ENCODE results near the gene TRAPPC11.
"Not testable (repeated sequence)": the region's sequence is repeated elsewhere in the genome, so short reads cannot be mapped to it uniquely, and the experiment has no call there.

TRAPPC11 gene

DNA sequence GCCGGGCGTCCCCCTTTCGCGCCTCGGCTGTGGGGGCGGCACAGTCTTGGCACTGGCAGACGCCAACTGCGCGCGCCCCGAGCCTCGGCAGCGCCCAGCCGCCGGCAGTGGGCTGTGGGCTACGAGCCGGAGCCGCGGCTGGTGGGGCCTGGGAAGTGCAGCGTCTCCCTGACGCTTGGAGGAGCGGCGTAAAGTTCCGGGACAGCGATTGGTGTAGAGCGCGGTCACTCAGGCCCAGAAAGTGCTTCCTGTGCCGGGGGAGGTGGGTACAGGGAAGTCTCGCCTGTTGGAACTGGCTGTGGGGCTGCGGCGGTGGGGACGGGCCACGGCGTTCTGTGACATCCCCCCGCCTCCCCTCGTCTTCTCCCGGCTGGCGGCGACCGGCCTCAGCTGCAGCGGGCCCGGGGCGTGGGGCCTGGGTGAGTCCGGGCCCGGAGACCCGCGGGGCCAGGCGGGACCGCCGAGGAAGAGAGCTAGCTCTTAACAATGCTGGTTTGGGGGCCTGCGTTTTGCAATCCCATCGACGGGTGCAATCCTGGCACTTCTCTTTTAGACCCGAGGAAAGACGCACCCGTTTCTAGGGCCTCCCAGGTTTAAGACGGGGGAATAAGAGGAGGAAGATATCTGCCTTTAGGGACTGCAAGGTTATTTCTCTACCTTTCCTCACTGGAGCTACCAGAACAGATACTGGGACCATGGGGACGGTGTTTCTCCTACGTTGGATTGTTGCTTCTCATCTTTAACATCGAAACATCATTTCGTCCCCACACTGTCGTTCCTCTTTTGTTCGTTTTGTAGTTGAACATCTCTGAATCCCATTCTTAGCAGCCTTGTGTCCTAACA, at the start of gene TRAPPC11, which contains the start of gene RWDD4:
TRAPPC11 (plus strand) TSS at position 265 of the 843 bp plus-strand sequence. CDS start 4,575 bp downstream, outside the sequence.
RWDD4 (minus strand) TSS at position 157 of the 843 bp plus-strand sequence. CDS start 233 bp downstream, outside the sequence.
- peak; percentile 91 for DNase-seq

DNA sequence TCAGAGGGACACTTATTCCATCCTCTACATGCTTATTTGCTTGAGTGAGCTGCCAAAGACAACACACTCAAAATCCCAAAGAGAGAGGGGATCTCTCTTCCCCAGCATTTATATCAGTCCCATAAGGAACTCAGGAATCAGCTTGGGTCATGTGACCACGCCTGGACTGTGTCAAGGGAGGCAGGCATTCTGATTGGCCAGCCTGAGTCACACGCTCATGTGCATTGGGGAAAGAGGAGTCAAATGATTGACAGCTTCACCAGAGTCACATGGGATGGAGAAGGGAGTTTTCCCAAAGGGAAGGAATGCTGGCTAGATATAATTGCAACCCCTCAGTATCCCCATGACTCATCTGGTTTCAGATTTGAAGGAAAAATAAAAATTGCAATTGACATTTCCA, 49.1 kb upstream of the TRAPPC11 start:
- no peak for DNase-seq

DNA sequence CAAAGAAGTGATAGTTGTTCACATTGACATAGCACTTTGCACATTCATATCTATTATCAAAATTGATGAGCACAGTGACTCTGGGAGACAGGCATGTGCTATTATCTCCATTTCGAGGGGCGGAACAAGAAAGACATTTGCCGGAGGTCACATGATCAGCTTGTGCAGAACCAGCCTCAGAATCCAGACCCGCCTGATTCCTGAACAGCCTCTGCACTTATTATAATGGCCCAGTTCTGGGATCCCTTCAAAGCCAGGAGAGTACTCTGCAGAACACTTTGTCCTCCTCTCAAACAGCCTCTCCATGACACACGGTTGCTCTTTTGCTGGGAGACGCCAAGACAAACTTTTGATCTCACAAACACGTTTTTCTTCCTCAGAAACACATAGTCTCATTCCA, 48.5 kb upstream of the TRAPPC11 start:
- no peak for DNase-seq

DNA sequence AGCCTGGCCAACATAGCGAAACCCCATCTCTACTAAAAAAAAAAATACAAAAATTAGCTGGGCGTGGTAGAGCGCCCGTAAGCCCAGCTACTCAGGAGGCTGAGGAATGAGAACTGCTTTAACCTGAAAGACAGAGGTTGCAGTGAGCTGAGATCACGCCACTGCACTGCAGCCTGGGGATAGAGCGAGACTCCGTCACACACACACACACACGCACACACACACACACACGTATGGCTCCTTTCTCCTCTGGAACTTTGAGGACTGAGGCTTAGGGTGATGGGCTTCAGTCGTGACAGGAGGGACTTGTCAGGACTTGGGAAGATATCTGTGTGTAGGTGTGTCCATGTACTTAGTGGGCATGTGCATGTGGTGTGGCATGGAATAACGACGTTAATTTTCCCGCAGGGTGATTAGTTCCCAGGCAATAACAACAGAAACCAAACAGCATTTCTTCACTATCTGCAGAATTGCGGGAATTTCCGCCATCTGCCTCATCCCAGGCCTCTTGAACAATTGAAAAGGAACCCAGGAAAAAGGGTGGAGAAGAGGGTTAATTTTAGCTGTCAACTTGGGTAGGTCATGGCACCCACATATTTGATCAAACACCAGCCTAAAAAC, 47.8 kb upstream of the TRAPPC11 start:
- no peak for DNase-seq

DNA sequence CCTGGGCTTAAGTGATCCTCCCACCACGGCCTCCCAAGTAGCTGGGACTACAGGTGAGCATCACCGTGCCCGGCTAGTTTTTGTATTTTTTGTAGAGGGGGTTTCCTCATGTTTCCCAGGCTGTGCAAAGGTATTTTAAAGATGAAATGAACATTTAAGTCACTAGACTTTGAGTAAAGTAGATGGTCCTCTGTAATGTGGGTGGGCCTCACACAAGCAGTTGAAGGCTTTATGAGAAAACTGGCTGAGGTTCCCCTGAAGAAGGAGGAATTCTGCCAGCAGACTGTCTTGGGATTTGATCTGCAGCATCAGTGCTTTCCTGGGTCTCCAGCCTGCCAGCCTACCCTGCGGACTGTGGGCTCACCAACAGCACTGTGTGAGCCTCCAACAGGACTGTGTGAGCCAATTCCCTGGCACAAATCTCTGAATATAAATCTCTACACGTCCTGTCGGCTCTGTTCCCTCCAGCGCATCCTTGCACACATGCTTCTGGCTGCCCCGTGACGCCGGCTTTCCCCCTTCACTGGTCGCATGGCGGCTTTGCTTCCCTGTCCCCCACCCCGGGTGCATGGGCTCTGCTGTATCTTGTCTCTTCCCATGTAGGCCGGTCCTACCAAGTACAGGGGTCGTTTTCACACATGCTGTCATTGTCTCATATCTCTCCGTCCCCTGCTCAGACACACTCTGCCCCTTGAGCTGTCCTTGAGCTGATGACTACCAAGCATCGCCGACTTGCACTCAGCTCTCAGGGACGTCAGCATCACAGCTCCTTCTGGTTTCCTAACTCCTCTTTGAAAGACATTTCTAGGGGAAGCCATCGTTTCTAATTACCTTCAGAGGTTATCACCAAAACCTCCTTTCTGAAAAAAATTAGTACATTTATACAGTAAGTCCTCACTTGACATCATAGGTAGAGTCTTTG, 46.5 kb upstream of the TRAPPC11 start:
- DNase-seq: no peak

DNA sequence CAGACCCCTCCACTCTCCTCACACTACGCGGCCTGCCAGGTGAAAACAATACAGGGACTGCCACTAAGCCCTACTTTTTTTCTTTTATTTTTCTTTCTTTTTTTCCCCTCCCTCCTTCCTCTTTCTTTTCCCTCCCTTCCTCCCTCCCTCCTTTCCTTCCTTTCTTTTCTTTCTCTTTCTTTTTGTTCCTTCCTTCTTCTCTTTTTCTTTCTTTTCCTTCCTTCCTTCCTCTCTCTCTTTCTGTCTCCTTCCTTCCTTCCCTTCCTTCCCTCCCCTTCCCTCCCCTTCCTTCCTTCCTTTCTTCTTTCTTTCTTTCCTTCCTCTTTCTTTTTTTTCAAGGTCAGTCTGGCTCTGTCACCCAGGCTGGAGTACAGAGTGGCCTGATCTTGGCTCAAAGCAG, 42.0 kb upstream of the TRAPPC11 start:
- DNase-seq: no peak

DNA sequence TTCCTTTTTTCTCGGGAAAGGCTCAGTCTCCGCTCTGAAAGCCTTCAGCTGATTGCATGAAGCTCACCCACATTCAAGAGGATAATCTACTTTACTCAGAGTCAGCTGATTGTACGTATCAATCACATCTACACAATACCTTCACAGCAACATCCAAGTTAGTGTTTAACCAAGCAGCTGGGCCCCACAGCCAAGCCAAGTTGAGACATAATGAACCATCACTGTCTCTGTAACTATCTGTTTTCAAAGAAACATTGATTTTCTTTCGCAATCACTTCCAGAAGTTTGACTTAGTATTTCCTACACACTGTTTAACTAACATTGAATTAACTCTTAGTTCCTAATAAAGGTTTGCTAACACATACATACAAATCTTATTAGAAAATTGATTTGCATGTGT, 40.4 kb upstream of the TRAPPC11 start:
- DNase-seq: no peak

DNA sequence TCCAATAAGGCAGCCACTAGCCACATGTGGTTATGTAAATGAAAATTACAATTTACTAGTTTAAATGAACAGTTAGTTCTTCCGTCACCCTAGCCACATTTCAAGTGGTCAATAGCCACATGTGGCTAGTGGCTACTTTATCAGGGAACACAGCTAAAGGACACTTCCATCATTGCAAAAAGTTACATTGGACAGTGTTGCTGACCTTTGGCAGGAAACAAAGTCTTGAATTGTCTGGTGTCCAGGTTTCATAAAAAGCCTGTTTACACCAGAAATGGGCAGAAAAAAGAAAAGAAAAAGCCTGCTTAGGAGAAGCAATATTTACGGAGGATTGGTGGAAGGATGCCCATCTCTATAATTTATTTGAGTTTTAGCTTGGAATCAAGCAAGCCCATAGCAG, 38.7 kb upstream of the TRAPPC11 start:
- no peak for DNase-seq

DNA sequence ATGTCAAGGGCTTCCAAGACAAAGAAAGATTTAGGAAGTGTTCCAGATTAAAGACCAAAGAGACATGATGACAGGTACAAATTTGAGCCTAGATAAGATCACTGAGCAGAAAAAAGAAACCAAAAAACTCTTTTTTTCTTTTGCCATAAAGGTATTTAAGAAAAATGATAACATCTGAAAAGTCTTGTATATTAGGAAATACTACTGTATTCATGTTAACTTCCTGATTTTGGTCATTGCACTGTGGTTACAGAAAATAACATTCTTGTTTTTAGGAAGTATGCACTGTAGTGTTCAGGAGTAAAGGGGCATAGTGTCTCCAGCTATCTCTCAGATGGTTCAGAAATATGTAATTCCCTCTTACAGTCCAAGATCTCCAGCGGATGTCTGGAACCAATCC, 37.2 kb upstream of the TRAPPC11 start:
- DNase-seq: no peak

DNA sequence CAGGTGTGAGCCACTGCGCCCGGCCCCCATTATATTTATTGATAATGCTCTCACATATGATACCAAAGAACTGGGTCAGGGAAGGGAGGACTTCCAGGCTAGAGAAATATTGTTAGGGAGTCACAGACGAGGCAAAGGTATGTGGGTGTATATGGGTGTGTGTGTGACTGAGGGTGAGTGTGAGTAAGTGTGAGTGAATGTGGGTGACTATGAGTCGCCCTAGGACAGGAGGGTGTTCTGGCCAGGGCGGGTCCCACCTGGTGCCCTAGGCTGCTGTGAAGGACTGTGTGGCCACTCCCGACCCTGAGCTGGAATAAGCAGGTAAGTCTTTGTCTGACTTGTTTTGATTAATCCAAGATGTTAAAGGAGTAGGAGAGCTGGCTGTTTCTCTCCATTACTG, 34.5 kb upstream of the TRAPPC11 start:
- DNase-seq: no peak

DNA sequence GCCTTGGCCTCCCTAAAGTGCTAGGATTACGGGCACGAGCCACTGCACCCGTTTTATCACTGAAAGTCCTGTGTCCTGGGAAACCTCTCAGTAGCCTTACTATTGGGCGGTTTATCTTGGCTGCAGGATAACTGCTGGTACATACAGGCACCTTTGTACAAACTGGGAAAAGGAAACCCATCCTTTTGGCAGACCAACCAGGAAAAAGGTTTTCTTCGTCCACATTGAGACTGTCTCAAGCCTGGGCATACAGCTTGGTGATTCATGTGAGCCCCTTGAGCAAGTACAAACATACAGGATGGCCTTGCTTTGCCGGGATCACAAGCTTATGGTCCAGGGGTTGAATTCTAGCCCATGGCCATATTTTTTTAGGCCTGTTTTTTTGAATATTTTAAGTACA, 32.9 kb upstream of the TRAPPC11 start:
- no peak for DNase-seq

DNA sequence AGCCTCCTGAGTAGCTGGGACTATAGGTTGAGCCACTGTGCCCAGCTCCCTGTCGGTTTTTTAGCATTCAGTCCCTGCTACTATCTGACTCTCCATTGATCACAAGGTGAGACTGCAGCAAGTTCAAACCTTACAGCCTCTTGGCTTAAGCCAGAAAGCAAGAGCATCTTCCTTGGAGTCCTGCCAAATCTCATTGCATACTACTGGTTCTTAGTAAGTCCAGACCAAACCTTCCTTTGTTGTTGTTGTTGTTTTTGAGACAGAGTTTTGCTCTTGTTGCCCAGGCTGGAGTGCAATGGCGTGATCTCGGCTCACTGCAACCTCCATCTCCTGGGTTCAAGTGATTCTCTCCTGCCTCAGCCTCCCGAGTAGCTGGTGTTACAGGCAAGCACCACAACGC, 31.8 kb upstream of the TRAPPC11 start:
- not testable (repeated sequence) for DNase-seq

DNA sequence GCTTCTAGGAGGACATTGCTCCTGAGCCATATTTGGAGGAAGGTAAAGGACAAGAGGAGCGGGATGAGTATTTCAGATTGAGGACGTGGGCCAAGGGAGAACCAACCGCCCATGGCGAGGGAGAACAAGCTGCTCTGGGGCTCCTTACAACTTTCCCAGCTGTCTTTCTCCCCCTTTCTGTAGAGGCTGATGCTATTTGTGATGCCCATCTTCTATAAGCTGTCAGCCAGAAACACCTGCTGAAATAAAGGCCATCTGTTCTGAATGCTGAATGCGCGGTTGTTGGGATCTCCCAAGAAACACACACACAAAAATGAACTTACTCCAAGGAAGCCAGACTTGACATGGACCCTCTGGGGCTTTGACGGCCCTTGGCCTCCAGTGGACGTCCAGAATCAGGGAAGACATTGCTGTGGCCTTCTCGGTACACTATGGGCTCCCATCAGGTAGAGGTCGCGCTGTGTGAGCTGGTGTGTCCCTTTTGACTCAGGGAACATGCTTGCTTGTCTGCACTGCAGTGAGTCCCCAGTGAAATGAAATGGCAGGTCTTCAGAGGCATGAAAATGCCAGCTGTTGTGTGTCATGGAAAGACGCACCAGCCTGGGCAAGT, 31.0 kb upstream of the TRAPPC11 start:
- DNase-seq: peak; percentile 58

DNA sequence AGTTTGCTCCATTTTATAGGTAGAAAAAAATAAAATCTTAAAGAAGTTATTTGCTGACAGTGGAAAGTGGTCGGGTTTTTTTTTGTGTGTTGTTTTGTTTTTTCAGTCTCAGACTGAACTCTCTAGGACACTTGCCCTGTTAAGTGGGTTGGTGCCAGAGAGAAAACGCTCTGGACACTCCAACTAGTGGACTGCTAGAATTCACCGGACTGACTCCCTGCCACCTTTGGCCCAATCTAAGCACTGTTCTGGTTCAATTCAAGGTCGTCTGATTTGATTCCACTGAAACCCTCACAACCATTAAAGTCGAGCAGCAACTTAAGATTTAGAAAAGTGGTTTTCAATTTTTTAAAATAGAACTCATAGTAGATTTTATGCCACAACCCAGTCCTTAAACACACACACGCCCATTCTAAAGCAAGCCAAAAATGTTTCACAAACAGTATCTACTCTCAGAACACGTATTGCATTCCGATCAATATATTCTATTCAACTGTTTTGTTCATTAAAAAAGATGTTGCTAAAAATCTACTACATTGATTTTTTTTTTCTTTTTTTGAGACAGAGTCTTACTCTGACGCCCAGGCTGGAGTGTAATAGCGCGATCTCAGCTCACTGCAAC, 27.4 kb upstream of the TRAPPC11 start:
- DNase-seq: no peak

DNA sequence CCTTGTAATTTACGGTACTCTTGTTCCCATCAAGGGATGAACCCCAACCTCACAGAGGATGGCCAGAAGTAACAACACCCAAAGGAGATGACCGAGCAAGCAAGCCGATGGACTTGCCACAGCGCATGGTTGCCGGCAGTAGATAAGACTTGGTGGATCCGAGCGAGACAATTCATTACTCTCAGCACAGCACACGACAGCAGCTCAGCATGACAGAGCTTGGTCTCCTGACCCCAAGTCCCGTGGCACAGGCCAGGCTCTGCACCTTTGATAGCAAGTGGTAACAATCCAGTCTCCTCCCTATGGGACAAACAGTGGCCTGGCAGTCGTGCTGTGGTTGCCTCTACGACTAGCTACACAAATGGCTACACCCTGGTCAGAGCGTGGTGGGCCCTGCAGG, 26.4 kb upstream of the TRAPPC11 start:
- no peak for DNase-seq

DNA sequence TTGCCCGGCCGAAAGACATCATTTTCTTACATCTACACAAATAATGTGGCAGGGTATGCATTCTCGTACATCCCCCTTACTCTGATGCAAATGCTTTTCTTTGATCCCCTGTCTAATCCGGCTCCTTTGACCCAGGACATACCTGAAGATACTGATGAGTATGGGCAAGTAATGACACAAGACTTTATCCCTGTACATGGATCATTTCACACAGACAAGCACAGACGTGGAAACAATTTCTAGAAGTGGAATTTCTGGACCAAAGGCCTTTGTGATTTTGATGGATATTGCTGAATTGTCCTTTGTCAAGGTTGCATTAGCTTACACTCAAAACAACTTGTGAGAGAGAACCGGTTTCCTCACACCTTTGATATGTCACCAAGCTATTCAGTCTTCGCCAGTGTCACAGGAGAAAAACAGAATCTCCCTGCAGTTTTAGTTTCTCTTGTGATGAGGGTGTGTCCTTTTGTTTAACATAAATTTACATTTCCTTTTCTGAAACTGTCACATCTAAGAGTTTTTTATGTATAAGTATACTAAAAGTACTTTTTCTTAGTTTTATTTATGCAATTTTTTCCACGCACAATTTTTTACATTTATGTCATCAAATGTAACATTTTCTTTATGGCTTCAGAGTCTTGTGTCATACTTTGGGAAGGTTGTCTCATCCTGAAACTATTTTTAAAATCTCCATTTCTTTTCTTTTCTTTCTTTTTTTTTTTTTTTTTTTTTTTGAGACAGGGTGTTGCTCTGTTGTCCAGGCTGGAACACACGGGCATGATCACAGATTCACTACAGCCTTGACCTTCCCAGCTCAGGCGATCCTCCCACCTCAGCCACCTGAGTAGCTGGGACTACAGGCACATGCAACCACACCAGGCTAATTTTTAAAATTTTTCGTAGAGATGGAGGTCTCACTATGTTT, 25.4 kb upstream of the TRAPPC11 start:
- no peak for DNase-seq

DNA sequence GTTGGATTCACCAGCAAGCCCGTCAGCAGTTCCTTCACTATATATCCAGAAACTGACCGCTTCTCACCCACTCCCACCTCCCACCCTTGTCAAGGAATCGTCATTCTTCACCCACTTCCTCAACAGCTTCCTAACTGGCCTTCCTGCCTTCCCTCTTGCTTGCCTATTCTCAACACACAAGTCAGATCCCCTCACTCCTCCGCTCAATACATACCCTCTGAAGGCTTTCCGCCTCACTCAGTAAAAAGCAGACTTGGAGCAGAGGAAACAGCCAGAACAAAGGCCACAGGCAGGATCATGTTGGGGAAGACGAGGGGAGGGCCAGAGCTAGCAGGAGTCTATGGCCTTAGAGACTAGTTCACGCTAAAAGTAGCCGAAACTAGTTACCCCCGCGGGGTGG, 23.8 kb upstream of the TRAPPC11 start:
- DNase-seq: peak; percentile 84

DNA sequence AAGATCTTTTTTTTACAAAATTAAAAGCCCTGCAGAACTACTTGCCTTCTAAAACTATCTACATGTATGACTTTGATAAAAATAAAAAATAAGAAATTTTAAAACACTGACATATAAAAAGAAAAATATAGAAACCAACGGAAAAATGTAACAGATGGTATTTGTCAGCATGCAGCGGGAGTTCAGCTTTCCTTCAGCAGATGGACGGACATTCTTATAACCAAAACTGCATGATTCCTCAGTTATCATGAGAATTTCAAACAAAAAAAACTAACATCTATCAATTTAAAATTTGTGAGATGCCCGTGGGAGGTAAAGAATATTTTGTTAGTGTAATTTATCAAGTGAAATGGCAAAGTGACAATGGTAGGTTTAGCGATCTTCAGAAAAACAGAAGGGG, 23.4 kb upstream of the TRAPPC11 start:
- peak; percentile 84 for DNase-seq

DNA sequence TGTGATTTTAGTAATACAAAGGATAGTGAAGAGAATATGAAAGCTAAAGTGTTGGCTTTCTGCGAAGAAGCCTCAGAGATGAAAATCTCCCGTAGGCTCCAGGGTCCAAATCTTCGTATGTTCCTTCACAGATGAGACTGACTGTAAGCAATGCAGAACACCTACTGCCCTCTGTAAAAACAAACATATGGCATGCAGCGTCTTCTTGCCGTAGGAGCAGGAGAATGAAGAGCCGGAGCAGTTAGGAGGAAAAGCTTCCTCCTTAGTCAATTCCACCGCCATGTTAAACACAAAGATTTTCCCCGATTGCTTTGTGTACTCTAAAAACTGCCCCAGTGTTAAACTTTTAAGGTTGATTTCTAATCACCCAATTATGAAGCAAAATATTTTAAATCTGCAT, 22.6 kb upstream of the TRAPPC11 start:
- peak; percentile 64 for DNase-seq

DNA sequence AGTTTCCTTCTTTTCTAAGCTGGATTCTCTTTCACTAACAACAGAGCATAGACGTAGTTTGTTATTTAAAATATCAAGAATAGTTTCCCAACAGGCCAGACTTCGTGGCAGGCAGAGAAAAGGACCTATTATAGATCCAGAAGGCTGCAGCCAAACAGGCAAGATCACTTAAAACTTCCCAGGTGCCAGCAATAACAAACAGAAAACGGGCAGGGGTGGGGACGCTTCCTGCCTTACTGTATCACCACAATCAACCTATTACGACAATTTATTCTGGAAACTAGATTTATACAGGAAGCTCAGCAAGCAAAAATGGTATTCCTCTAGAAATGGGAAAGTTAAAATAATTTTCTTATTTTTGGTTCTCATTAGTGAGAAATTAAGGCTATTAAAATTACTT, 22.2 kb upstream of the TRAPPC11 start:
- DNase-seq: peak; percentile 23

DNA sequence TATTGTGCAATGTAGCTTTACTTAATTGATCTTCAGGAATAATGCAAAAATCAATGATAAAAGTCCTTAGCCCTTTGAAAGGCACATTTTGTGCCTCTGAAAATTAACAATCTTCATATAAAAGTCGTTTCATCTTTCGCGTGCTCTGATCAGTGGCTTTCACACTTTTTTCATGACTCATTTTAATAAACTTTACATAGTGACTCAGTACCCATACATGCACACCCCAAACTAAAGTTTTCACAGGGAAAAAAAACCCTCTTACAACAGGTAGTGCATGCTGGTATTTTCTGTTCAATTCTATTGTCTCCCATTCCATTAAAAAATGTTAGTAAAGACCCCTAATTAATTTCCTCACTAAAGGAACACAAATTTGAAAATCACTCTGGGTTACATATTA, 21.6 kb upstream of the TRAPPC11 start:
- no peak for DNase-seq

All from DMS 273 treated with DMSO at 0.1 percent for 48 hours (cell line).